ENCODE results near the gene GATM.
"Not testable (repeated sequence)": the region's sequence is repeated elsewhere in the genome, so short reads cannot be mapped to it uniquely, and the experiment has no call there.

Gene GATM

DNA sequence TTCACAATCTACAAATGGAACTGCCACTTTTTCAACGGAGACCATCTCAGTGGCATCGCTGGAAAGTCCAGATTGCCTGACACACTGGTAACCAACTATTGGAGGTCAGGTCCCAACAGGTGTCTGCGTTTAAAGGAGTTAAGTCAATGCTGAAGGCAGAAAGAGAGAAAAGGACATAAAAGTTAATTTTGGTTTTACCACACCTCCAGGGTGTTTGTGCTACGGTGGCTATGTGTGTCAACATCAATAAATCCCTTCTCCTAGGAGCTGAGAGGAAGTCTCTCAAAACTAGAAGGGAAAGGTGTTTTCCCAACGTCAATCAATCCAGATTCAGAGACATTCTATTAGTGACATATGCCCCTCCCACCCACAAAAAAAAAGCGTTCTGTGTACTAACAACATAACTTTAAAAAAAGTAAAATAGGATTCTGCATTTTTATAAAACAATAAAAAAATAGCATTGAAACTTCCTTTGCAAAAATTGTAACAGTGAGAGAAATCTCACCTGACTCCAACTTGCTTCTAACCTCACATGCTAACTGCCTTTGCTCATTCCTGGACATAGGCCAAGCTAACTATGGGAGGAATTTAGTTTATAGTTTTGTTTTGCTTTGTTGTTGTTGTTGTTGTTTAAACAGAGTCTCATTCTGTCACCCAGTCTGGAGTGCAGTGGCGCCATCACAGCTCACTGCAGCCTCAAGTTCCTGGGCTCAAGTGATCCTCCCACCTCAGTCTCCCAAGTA, 58.7 kb downstream of the GATM start:
- peak overlapping the region; percentile 37 for H3K27ac ChIP-seq
- DNase-seq (ENCODE audit: low read depth, low spot score): no peak

- H3K27ac ChIP-seq: no peak overlapping the region
- no peak for DNase-seq (ENCODE audit: low read depth, low spot score)
These were observed 63.4 kb downstream of the GATM start for GRCh38 chr15:45314960-45315359.

DNA sequence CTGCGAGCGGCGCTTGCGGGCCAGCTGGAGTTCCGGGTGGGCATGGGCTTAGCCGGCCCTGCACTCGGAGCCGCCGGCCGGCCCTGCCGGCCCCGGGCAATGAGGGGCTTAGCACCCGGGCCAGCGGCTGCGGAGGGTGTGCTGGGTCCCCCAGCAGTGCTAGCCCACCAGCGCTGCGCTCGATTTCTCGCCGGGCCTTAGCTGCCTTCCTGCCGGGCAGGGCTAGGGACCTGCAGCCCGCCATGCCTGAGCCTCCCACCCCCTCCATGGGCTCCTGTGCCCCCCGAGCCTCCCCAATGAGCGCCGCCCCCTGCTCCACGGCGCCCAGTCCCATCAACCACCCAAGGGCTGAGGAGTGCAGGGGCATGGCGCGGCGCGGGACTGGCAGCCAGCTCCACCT, 64.2 kb downstream of the GATM start:
- H3K27ac ChIP-seq; DNase-seq (ENCODE audit: low read depth, low spot score): not testable (repeated sequence)

Measured in epithelial cell of prostate (primary cell).